Loucy (cell line): ENCODE results near the gene GNE.

ENCODE experiments used
- EZH2phosphoT487 ChIP-seq: fragments of 200-600 bp; IDR thresholded peaks from 2 replicates; pipeline ENCODE4 v1.6.1; 2018; ENCODE audit warnings: antibody characterized with exemption, mild to moderate bottlenecking, moderate library complexity, borderline replicate concordance
- TF ChIP-seq, protein P1 (sequence below): fragments of 200-600 bp; sonication (generic); conservative IDR thresholded peaks from 2 replicates; pipeline ENCODE4 v1.5.1; 2014; ENCODE audit warnings: mild to moderate bottlenecking, antibody characterized with exemption, low read length

DNA sequence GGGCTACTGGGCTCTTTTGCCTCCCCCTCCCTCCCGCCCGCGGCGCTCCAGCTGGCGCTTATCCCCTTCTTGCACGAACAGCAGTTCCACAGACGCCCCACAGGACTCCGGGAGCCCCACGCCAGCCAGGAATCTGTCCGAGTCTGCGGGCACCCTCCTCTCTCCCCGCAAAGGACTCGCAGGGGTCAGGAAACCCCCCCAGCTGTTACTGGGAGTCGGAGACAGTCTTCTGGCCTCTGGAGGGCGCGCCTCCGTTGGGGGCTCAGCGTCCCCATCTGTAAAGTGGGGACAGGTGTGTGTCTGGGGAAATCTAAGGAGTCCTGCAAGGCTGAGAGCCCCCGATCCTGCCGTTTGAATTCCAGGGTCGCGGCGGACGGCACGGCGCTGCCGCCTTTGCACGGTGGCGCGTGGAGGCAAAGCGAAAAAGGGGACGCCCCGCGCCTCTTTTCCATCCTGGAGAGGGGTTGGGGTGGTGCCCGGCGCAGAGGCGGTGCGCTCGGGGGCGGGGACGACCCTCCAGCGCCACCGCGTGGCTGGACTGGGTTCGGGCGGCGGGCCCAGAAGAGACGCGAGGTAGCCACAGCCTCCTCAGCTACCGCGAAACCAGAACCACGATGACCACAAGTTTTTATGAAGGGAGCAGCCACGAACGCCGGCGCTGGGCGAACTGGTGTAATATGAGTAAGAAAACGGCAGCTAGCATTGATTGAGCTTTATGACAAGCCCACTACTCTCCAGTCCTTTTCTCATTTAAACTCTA lies 91.9 kb downstream of the GNE start:
- TF ChIP-seq, protein P1, sequence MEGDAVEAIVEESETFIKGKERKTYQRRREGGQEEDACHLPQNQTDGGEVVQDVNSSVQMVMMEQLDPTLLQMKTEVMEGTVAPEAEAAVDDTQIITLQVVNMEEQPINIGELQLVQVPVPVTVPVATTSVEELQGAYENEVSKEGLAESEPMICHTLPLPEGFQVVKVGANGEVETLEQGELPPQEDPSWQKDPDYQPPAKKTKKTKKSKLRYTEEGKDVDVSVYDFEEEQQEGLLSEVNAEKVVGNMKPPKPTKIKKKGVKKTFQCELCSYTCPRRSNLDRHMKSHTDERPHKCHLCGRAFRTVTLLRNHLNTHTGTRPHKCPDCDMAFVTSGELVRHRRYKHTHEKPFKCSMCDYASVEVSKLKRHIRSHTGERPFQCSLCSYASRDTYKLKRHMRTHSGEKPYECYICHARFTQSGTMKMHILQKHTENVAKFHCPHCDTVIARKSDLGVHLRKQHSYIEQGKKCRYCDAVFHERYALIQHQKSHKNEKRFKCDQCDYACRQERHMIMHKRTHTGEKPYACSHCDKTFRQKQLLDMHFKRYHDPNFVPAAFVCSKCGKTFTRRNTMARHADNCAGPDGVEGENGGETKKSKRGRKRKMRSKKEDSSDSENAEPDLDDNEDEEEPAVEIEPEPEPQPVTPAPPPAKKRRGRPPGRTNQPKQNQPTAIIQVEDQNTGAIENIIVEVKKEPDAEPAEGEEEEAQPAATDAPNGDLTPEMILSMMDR, result peak; percentile 80
- TF ChIP-seq EZH2phosphoT487, result no peak
